Measurements from ENCODE around the gene MYH3. TPM values are rescaled to one million over a fixed set of nuclear protein-coding genes. Genes with fewer than 3 reads are reported as not detected.
A peak's percentile ranks its signal among the peaks of the same experiment; 100 is the strongest.

The MYH3 gene
- total RNA-seq, 1 experiment from 2014 or later = 0.34 TPM

- DNase-seq (ENCODE audit: low spot score) = no peak
- in situ Hi-C loops (cut with HindIII; ENCODE audit: low sequenced_read_pairs) = no loop called here
Measured at GRCh38 chr17:10620823-10621222, 36.3 kb downstream of the MYH3 start.

GRCh38 chr17:10618202-10618635 lies 38.9 kb downstream of the MYH3 start:
- in situ Hi-C loops (cut with HindIII; ENCODE audit: low sequenced_read_pairs) = no loop called here

GRCh38 chr17:10617120-10617505 lies 40.0 kb downstream of the MYH3 start:
- DNase-seq (ENCODE audit: low spot score) = no peak
- in situ Hi-C loops (cut with HindIII; ENCODE audit: low sequenced_read_pairs) = no loop called here

More at GRCh38 chr17:10618202-10618635, 38.9 kb downstream of the MYH3 start:
- peak; percentile 59 for DNase-seq (ENCODE audit: low spot score)

- peak; percentile 47 for DNase-seq (ENCODE audit: low spot score)
- in situ Hi-C loops (cut with HindIII; ENCODE audit: low sequenced_read_pairs) = no loop called here
Measured at GRCh38 chr17:10616502-10617119, 40.5 kb downstream of the MYH3 start.

- DNase-seq (ENCODE audit: low spot score) = peak; percentile 34
- in situ Hi-C loops (cut with HindIII; ENCODE audit: low sequenced_read_pairs) = no loop called here
Measured at GRCh38 chr17:10614536-10615155, 42.5 kb downstream of the MYH3 start.

GRCh38 chr17:10613775-10614513 lies 43.2 kb downstream of the MYH3 start:
- in situ Hi-C loops (cut with HindIII; ENCODE audit: low sequenced_read_pairs) = no loop called here
- no peak for DNase-seq (ENCODE audit: low spot score)

GRCh38 chr17:10612957-10613744 lies 44.0 kb downstream of the MYH3 start:
- in situ Hi-C loops (cut with HindIII; ENCODE audit: low sequenced_read_pairs) = no loop called here
- DNase-seq (ENCODE audit: low spot score) = no peak

GRCh38 chr17:10610884-10611283 lies 46.2 kb downstream of the MYH3 start:
- DNase-seq (ENCODE audit: low spot score) = no peak

GRCh38 chr17:10608244-10608643 lies 48.9 kb downstream of the MYH3 start:
- no peak for DNase-seq (ENCODE audit: low spot score)
- in situ Hi-C loops (cut with HindIII; ENCODE audit: low sequenced_read_pairs) = no loop called here

More at GRCh38 chr17:10610884-10611283, 46.2 kb downstream of the MYH3 start:
- in situ Hi-C loops (cut with HindIII; ENCODE audit: low sequenced_read_pairs) = no loop called here

- no peak for DNase-seq (ENCODE audit: low spot score)
- in situ Hi-C loops (cut with HindIII; ENCODE audit: low sequenced_read_pairs) = no loop called here
Measured at GRCh38 chr17:10606110-10606509, 51.0 kb downstream of the MYH3 start.

GRCh38 chr17:10605221-10605783 lies 51.8 kb downstream of the MYH3 start:
- in situ Hi-C loops (cut with HindIII; ENCODE audit: low sequenced_read_pairs) = no loop called here
- no peak for DNase-seq (ENCODE audit: low spot score)

- no peak for DNase-seq (ENCODE audit: low spot score)
- in situ Hi-C loops (cut with HindIII; ENCODE audit: low sequenced_read_pairs) = no loop called here
Measured at GRCh38 chr17:10604521-10604920, 52.6 kb downstream of the MYH3 start.

- in situ Hi-C loops (cut with HindIII; ENCODE audit: low sequenced_read_pairs) = no loop called here
- no peak for DNase-seq (ENCODE audit: low spot score)
Measured at GRCh38 chr17:10603931-10604330, 53.2 kb downstream of the MYH3 start.

GRCh38 chr17:10600571-10600970 lies 56.5 kb downstream of the MYH3 start:
- in situ Hi-C loops (cut with HindIII; ENCODE audit: low sequenced_read_pairs) = no loop called here
- no peak for DNase-seq (ENCODE audit: low spot score)

GRCh38 chr17:10598621-10599020 lies 58.5 kb downstream of the MYH3 start:
- no peak for DNase-seq (ENCODE audit: low spot score)
- in situ Hi-C loops (cut with HindIII; ENCODE audit: low sequenced_read_pairs) = no loop called here

GRCh38 chr17:10589553-10590145 lies 67.5 kb downstream of the MYH3 start:
- in situ Hi-C loops (cut with HindIII; ENCODE audit: low sequenced_read_pairs) = no loop called here
- DNase-seq (ENCODE audit: low spot score) = no peak

- no peak for DNase-seq (ENCODE audit: low spot score)
Measured at GRCh38 chr17:10585529-10585928, 71.6 kb downstream of the MYH3 start.

GRCh38 chr17:10583834-10584233 lies 73.3 kb downstream of the MYH3 start:
- no peak for DNase-seq (ENCODE audit: low spot score)
- in situ Hi-C loops (cut with HindIII; ENCODE audit: low sequenced_read_pairs) = no loop called here

More at GRCh38 chr17:10585529-10585928, 71.6 kb downstream of the MYH3 start:
- in situ Hi-C loops (cut with HindIII; ENCODE audit: low sequenced_read_pairs) = no loop called here

GRCh38 chr17:10579270-10579669 lies 77.8 kb downstream of the MYH3 start:
- in situ Hi-C loops (cut with HindIII; ENCODE audit: low sequenced_read_pairs) = no loop called here
- DNase-seq (ENCODE audit: low spot score) = no peak

Measured in G401 (cell line).